ENCODE data around the gene EXOC4.

DNA sequence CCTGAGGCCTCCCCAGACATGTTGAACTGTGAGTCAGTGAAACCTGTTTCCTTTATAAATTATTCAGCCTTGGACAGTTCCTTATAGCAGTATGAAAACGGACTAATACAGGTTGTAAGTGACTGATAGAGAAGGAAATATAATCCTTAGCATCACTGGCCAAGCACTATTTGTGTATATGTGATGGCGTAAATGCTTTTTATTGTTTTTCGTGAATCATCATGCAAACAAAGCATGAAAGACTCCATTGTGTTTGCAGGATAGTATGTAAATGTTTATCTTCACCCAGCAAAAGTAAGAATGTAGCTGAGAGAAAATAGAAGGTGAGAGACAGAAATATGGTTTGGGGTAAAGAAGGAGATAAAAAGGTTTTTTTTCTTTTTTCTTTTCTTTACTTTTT lies 781.8 kb downstream of the EXOC4 start:
- TF ChIP-seq POLR2A (IDR thresholded peaks at IDR 0.05; ENCODE audit: low read depth, low read length) (no peak), POLR2AphosphoS5 (IDR thresholded peaks at IDR 0.05; ENCODE audit: insufficient read depth, low read depth, low read length) (no peak), EZH2 (IDR thresholded peaks at IDR 0.05; ENCODE audit: borderline replicate concordance, low read depth, low read length, severe bottlenecking) (no peak), MYC (IDR thresholded peaks at IDR 0.05; ENCODE audit: low read depth, low read length) (no peak), FOS (IDR thresholded peaks at IDR 0.05; ENCODE audit: borderline replicate concordance, insufficient read depth, low read length) (no peak), JUN (IDR thresholded peaks at IDR 0.05; ENCODE audit: borderline replicate concordance, insufficient read depth, insufficient read length, low read depth) (no peak), GATA2 (IDR thresholded peaks at IDR 0.05; ENCODE audit: insufficient read depth, insufficient read length, low read depth, low read length) (no peak)
- TF ChIP-seq, protein P1, sequence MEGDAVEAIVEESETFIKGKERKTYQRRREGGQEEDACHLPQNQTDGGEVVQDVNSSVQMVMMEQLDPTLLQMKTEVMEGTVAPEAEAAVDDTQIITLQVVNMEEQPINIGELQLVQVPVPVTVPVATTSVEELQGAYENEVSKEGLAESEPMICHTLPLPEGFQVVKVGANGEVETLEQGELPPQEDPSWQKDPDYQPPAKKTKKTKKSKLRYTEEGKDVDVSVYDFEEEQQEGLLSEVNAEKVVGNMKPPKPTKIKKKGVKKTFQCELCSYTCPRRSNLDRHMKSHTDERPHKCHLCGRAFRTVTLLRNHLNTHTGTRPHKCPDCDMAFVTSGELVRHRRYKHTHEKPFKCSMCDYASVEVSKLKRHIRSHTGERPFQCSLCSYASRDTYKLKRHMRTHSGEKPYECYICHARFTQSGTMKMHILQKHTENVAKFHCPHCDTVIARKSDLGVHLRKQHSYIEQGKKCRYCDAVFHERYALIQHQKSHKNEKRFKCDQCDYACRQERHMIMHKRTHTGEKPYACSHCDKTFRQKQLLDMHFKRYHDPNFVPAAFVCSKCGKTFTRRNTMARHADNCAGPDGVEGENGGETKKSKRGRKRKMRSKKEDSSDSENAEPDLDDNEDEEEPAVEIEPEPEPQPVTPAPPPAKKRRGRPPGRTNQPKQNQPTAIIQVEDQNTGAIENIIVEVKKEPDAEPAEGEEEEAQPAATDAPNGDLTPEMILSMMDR (IDR thresholded peaks at IDR 0.05; ENCODE audit: extremely low read depth in 1 of 2, insufficient read depth in 1 of 2, low read depth in 1 of 2, low read length in 2 of 2), result no peak
- TF ChIP-seq, protein P2, sequence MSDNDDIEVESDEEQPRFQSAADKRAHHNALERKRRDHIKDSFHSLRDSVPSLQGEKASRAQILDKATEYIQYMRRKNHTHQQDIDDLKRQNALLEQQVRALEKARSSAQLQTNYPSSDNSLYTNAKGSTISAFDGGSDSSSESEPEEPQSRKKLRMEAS (IDR thresholded peaks at IDR 0.05; ENCODE audit: insufficient read depth, insufficient read length), result no peak
